Right atrium auricular region (tissue), 2 donors: ENCODE measurements around the gene TMPRSS7. TPM values are rescaled to one million over a fixed set of nuclear protein-coding genes. Genes with fewer than 3 reads are reported as not detected.

Experiments used
- DNase-seq: peaks from one replicate; pipeline ENCODE4 v3.0.0-alpha.2; 2019; ENCODE audit warnings: low spot score
- H3K27ac ChIP-seq, 2 donors: fragments of 200-600 bp; sonication (generic); 1 replicate in 1 of 2; 2 replicates in 1 of 2; pipeline ENCODE4 v1.5.1; 2016 to 2019
- H3K27me3 ChIP-seq, 2 donors: fragments of 200-600 bp; sonication (generic); one replicate each; pipeline versions ENCODE4 v1.5.1 to v1.6.0; 2017 to 2019
- H3K36me3 ChIP-seq: fragments of 200-600 bp; sonication (generic); one replicate; pipeline ENCODE4 v1.5.1; 2016
- H3K4me1 ChIP-seq, 2 donors: fragments of 200-600 bp; sonication (generic); one replicate each; pipeline versions ENCODE4 v1.5.1 to v1.6.0; 2017 to 2019
- H3K4me3 ChIP-seq, 2 donors: fragments of 200-600 bp; sonication (generic); 1 replicate in 1 of 2; 2 replicates in 1 of 2; pipeline ENCODE4 v1.5.1; 2017 to 2019; ENCODE audit warnings: mild to moderate bottlenecking in 1 of 2, moderate library complexity in 1 of 2
- H3K9me3 ChIP-seq, 2 donors: fragments of 200-600 bp; sonication (generic); one replicate each; pipeline ENCODE4 v1.5.1; 2019
- CTCF ChIP-seq, 2 donors: fragments of 200-600 bp; sonication (generic); IDR thresholded peaks; one replicate each; pipeline ENCODE4 v1.5.1; 2019; ENCODE audit warnings: antibody characterized with exemption in 2 of 2
- total RNA-seq, 2 donors: library from RNA; depleted of rRNA; stranded (reverse); fragments of >200 nt; gene quantifications; one replicate each; pipeline ENCODE4 v1.1.0, GENCODE V29; 2016

The TMPRSS7 gene
- total RNA-seq, 2 donors from 2014 or later: not detected

GRCh38 chr3:112013784-112014143 is 20.8 kb upstream of the TMPRSS7 start:
- Histone ChIP-seq H3K4me3 (no peak overlapping the region), H3K36me3 (no peaks in the 10 kb centered on the region), H3K9me3 (no peaks in the 10 kb centered on the region), H3K4me1 (peaks cover 0 to 31% of the 10 kb centered on the region in 2 donors), H3K27me3 (no peaks in the 10 kb centered on the region), H3K27ac (no peak overlapping the region)
- no peak for TF ChIP-seq CTCF (IDR thresholded peaks at IDR 0.05)
- DNase-seq: no peak

GRCh38 chr3:112017091-112017490 is 17.4 kb upstream of the TMPRSS7 start:
- Histone ChIP-seq H3K4me1 (peaks cover 0 to 15% of the 10 kb centered on the region in 2 donors), H3K4me3 (no peak overlapping the region), H3K36me3 (no peaks in the 10 kb centered on the region), H3K9me3 (no peaks in the 10 kb centered on the region), H3K27ac (no peak overlapping the region), H3K27me3 (no peaks in the 10 kb centered on the region)
- no peak for TF ChIP-seq CTCF (IDR thresholded peaks at IDR 0.05)
- DNase-seq: no peak

- Histone ChIP-seq H3K4me3 (no peak overlapping the region), H3K27me3 (no peaks in the 10 kb centered on the region), H3K36me3 (no peaks in the 10 kb centered on the region), H3K9me3 (no peaks in the 10 kb centered on the region), H3K27ac (no peak overlapping the region), H3K4me1 (no peaks in the 10 kb centered on the region)
- no peak for DNase-seq
- TF ChIP-seq CTCF (IDR thresholded peaks at IDR 0.05): no peak
Measured at GRCh38 chr3:112018712-112019111, 15.8 kb upstream of the TMPRSS7 start.

- DNase-seq: no peak
- Histone ChIP-seq H3K36me3 (no peaks in the 10 kb centered on the region), H3K4me3 (no peak overlapping the region), H3K9me3 (no peaks in the 10 kb centered on the region), H3K4me1 (no peaks in the 10 kb centered on the region), H3K27ac (no peak overlapping the region), H3K27me3 (no peaks in the 10 kb centered on the region)
- no peak for TF ChIP-seq CTCF (IDR thresholded peaks at IDR 0.05)
Measured at GRCh38 chr3:112019716-112020115, 14.8 kb upstream of the TMPRSS7 start.

GRCh38 chr3:112020674-112021085 is 13.9 kb upstream of the TMPRSS7 start:
- TF ChIP-seq CTCF (IDR thresholded peaks at IDR 0.05): no peak
- H3K36me3 ChIP-seq: no peaks in the 10 kb centered on the region
- H3K4me1 ChIP-seq: no peaks in the 10 kb centered on the region
- H3K27ac ChIP-seq: no peak overlapping the region
- no peaks in the 10 kb centered on the region for H3K9me3 ChIP-seq
- no peak overlapping the region for H3K4me3 ChIP-seq
- H3K27me3 ChIP-seq: no peaks in the 10 kb centered on the region
- DNase-seq: no peak

- no peaks in the 10 kb centered on the region for H3K27me3 ChIP-seq
- H3K36me3 ChIP-seq: no peaks in the 10 kb centered on the region
- H3K27ac ChIP-seq: no peak overlapping the region
- no peak overlapping the region for H3K4me3 ChIP-seq
- DNase-seq: no peak
- H3K4me1 ChIP-seq: no peaks in the 10 kb centered on the region
- no peak for TF ChIP-seq CTCF (IDR thresholded peaks at IDR 0.05)
- H3K9me3 ChIP-seq: no peaks in the 10 kb centered on the region
Measured at GRCh38 chr3:112027142-112027541, 7.4 kb upstream of the TMPRSS7 start.
